K562 treated with DMSO at 1 percent for 48 hours (cell line): Measurements from ENCODE around the gene TJP1. TPM values are rescaled to one million over a fixed set of nuclear protein-coding genes. Genes with fewer than 3 reads are reported as not detected.

ENCODE experiments used
- total RNA-seq: library from RNA; unstranded; fragments of 300-600 nt; gene quantifications from 2 replicates; pipeline ENCODE4 v1.2.3, GENCODE V29; 2022; ENCODE audit warnings: low replicate concordance; ENCODE audit errors: extremely low read depth

Gene TJP1
- not detected in 2 replicates for total RNA-seq

DNA sequence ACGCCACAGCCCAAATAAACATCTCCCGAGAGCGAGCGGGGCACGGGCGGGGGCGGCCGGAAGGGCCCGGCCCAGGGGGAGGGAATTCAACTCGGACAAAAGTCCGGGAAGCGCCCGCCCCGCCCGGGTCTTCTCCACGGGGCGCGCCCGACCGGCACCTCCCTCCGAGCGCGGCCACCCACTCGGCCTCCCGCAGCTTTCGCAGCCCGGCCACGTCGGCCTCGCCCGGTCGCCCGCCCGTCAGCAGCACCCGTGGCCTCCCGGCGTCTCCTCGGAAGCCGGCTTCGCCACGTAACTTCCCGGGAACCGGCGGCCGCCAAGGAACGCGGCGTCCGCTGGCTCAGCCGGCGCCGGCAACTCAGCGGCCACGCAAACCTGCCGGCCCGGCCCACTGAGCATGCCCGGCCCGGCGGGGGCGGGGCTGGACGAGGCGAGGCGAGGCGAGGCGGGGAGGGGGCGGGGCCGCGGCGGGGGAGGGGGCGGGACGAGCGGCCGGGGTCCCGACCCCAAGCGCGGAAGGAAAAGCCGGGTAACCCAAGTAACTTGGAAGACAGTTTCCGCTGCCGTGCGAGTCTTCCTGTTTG lies at the start of gene TJP1:
TJP1 (minus strand) TSS at position 369 of the 584 bp plus-strand sequence. CDS start 440 bp downstream, outside the sequence.

